ENCODE data around the gene FAM118B. TPM values are rescaled to one million over a fixed set of nuclear protein-coding genes. Genes with fewer than 3 reads are reported as not detected.
"Not testable (repeated sequence)": the region's sequence is repeated elsewhere in the genome, so short reads cannot be mapped to it uniquely, and the experiment has no call there.

Gene FAM118B
- total and polyA plus RNA-seq, 3 donors from 2014 or later: 27.4 to 50.3 (median 36.3) TPM

DNA sequence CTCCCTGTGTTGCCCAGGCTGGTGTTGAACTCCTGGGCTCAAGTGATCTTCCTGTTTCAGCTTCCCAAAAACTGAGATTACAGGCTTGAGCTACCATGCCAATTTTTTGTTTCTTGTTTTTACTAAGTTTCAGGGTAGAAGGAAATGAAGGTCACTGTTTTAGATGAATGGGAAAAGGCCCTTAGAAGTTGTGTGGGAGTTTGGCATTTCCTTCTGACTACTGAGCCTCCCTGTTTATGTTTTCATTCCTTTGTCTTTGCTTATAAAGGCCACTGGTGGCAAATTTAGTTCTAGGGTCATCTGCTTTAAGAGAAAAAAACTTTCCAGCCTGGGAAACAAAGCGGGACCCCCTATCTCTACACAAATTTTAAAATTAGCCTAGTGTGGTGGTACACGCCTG, 35.1 kb downstream of the FAM118B start:
- H3K27me3 ChIP-seq: no peaks in the 10 kb centered on the region
- no peak for DNase-seq
- no peaks in the 10 kb centered on the region for H3K4me1 ChIP-seq
- no peak overlapping the region for H3K27ac ChIP-seq
- no peaks in the 10 kb centered on the region for H3K9me3 ChIP-seq
- no peaks in the 10 kb centered on the region for H3K36me3 ChIP-seq (ENCODE audit: low read depth, missing control alignments)
- TF ChIP-seq POLR2A (IDR thresholded peaks at IDR 0.05): no peak
- TF ChIP-seq, protein P1, sequence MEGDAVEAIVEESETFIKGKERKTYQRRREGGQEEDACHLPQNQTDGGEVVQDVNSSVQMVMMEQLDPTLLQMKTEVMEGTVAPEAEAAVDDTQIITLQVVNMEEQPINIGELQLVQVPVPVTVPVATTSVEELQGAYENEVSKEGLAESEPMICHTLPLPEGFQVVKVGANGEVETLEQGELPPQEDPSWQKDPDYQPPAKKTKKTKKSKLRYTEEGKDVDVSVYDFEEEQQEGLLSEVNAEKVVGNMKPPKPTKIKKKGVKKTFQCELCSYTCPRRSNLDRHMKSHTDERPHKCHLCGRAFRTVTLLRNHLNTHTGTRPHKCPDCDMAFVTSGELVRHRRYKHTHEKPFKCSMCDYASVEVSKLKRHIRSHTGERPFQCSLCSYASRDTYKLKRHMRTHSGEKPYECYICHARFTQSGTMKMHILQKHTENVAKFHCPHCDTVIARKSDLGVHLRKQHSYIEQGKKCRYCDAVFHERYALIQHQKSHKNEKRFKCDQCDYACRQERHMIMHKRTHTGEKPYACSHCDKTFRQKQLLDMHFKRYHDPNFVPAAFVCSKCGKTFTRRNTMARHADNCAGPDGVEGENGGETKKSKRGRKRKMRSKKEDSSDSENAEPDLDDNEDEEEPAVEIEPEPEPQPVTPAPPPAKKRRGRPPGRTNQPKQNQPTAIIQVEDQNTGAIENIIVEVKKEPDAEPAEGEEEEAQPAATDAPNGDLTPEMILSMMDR (IDR thresholded peaks at IDR 0.05): no peak
- intact Hi-C loops (cut with DNase I; ENCODE audit: low total_unique reads): no loop called here
- H3K4me3 ChIP-seq: no peak overlapping the region
- whole genome bisulfite sequencing, 2 donors: 62 to 65% methylated on average over 2 of the region's 2 CpGs

DNA sequence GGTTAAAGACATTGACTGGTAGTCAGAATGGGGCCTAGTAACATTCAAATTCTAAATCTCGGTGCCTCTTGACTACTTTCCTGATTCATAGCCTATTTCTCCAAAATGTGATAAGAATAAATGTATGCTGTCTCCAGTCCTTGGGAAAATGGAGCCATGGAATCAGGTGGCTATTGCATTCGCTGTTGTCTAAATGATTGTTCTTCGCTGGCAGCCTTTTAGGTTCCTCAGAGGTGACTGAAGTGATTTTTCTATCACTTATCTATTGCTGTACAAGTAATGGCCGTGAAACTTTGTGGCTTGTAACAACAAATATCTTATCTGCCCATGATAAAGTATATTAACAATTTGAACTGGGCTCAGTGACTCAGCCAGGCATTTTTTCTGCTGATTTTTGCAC, 41.7 kb downstream of the FAM118B start:
- intact Hi-C loops (cut with DNase I; ENCODE audit: low total_unique reads): no loop called here
- DNase-seq: no peak
- no peak overlapping the region for H3K4me3 ChIP-seq
- TF ChIP-seq POLR2A (IDR thresholded peaks at IDR 0.05): no peak
- TF ChIP-seq, protein P1 (IDR thresholded peaks at IDR 0.05): no peak
- H3K4me1 ChIP-seq: peaks cover 6% of the 10 kb centered on the region
- H3K9me3 ChIP-seq: no peaks in the 10 kb centered on the region
- H3K36me3 ChIP-seq (ENCODE audit: low read depth, missing control alignments): no peaks in the 10 kb centered on the region
- H3K27me3 ChIP-seq: no peaks in the 10 kb centered on the region
- 53 to 57% methylated on average over 4 of the region's 4 CpGs for WGBS, 2 donors
- H3K27ac ChIP-seq: no peak overlapping the region

DNA sequence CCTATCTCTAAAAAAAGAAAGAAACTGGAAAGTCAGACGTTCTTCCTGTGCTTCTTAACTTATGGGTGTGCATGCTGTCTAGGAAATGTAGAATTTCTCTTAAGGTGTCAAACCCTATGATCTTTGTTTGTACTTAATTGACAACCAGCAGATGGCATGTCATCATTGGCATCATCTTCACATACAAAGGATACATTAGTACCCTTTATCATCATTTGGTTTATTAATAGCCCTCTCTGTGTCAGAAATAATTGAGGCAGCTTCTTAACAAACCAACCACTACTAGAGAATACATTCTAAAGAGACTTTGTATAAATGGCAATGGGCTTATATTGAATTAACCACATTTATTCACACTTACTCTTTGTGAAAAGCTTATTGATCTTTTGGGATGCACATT, 43.2 kb downstream of the FAM118B start:
- Histone ChIP-seq H3K4me1 (peaks cover 6% of the 10 kb centered on the region), H3K27me3 (no peaks in the 10 kb centered on the region), H3K4me3 (no peak overlapping the region), H3K36me3 (ENCODE audit: low read depth, missing control alignments) (no peaks in the 10 kb centered on the region), H3K27ac (no peak overlapping the region), H3K9me3 (no peaks in the 10 kb centered on the region)
- no peak for DNase-seq
- intact Hi-C loops (cut with DNase I; ENCODE audit: low total_unique reads): no loop called here
- TF ChIP-seq POLR2A (IDR thresholded peaks at IDR 0.05): no peak
- TF ChIP-seq, protein P1 (IDR thresholded peaks at IDR 0.05): no peak
- WGBS, 2 donors: 50 to 55% methylated on average over 1 of the region's 1 CpG

DNA sequence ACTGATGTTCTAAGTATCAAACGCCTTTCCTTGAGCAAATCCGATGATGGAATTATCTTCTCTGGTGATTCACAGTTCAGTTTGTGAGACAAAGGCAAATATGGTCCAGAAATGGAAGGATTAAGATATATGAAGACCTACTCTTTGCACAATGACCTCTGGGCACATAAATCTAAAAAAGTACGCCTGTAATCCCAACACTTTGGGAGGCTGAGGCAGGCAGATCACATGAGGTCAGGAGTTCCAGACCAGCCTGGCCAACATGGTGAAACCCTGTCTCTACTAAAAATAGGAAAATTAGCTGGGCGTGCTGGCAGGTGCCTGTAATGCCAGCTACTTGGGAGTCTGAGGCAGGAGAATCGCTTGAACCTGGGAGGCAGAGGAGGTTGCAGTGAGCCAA, 43.9 kb downstream of the FAM118B start:
- DNase-seq; H3K27ac ChIP-seq; intact Hi-C loops (cut with DNase I; ENCODE audit: low total_unique reads); H3K4me3 ChIP-seq; H3K27me3 ChIP-seq; H3K9me3 ChIP-seq; H3K36me3 ChIP-seq (ENCODE audit: low read depth, missing control alignments): not testable (repeated sequence)
- peaks cover 13% of the 10 kb centered on the region for H3K4me1 ChIP-seq
- 92 to 94% methylated on average over 5 of the region's 5 CpGs for WGBS, 2 donors

DNA sequence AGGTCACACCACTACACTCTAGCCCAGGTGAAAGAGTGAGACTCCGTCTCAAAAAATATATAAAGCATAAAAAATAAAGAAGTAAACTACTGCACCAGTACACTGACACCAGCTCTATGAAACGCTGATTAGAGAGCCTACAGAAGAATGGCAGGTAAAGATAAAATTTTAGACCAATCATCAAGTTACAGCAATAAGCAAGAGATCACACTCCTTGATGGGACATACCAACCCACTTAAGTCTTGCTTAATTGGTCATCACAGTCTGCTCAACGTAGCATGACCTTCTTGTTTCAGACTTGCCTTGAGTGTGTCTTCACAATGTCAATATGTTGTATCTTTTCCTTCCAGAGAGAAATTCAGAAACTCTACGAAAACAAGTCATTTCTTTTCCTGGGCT, 44.6 kb downstream of the FAM118B start:
- intact Hi-C loops (cut with DNase I; ENCODE audit: low total_unique reads): no loop called here
- Histone ChIP-seq H3K4me1 (peaks cover 17% of the 10 kb centered on the region), H3K27me3 (no peaks in the 10 kb centered on the region), H3K9me3 (no peaks in the 10 kb centered on the region), H3K36me3 (ENCODE audit: low read depth, missing control alignments) (no peaks in the 10 kb centered on the region), H3K27ac (no peak overlapping the region), H3K4me3 (no peak overlapping the region)
- no peak for TF ChIP-seq POLR2A (IDR thresholded peaks at IDR 0.05)
- TF ChIP-seq, protein P1 (IDR thresholded peaks at IDR 0.05): no peak
- WGBS, 2 donors: 92% methylated on average over 4 of the region's 4 CpGs
- DNase-seq: no peak
